Endothelial cell of coronary artery (primary cell): Measurements from ENCODE around the gene PDIA3. TPM values are rescaled to one million over a fixed set of nuclear protein-coding genes. Genes with fewer than 3 reads are reported as not detected.

ENCODE experiments used
- total RNA-seq: library from RNA; depleted of rRNA; stranded (reverse); fragments of >200 nt; gene quantifications from 2 replicates; pipeline ENCODE4 v1.2.3, GENCODE V29; 2014

The PDIA3 gene
- 119 and 192 TPM in 2 replicates for total RNA-seq

GRCh38 chr15:43746245-43746902, at the start of gene PDIA3:
TSS of gene PDIA3 (plus strand) at chr15:43746438. CDS start at chr15:43746540, 102 bp downstream.

DNA sequence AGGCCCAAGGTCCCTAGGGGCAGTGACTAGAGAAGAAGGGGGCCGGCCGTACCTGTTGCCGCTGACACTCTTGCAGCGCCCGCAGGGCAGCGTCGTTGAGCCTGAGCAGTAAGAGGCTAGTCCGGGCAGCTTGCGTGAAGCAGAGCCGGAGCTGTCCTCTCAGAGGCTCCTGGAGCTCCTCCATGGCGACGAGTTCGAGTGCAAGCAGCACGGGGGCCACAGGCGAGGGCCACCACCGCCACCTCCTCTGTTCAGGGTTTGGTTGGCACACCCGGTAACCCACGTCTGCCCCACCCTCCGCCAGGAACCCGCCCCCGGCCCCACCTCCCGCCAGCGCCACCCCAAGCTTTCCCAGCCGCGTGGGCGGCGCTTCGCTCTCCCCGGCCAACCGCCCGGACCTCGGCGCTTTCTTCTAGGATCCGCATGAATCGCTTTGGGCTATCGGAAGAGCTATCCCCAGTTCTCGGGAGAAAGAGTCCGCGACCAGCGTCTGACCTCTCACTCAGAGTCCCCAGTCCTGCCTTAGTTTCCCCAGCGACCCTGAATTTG, 30.6 kb downstream of the PDIA3 start, which contains the start of gene ELL3:
Gene ELL3 (minus strand): TSS at position 249 of the 549 bp plus-strand sequence. CDS start 65 bp downstream, at position 184.

DNA sequence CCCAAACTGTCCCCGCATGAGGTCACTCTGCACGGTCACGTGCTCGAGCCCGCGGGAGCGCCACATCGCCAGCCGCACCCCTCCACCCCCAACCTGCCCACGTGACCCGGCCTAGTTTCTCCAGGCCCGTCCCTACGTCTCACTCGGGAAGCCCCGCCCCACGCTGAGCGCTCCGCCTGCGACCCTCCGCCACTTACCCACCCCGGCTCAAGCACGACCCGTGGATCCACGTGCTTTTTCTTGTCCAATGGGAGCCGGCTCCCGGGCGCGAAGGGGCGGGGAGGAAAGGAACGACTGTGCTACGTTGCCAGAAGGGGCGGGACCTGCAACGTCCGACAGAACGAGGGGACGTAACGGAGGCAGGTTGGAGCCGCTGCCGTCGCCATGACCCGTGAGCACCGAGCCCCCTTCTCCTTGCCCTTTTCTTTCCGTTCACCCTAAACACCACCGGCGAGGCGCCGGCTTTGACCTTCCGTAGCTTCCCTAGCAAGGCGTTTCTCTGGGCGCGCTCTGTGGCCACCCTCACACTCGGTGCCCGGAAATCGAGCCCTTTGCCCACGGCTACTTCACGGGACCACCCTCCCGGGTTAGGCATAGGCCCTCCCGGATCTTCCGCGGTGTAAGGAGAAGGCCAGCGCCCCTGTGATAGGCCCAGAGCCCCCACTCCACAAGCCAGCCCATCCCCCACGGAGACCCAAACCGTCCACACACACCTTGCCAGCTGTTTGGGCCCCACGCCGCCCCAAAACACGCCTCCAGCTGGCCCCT, 45.9 kb downstream of the PDIA3 start, which contains the start of gene SERF2:
Gene SERF2 (plus strand): TSS at position 328 of the 768 bp plus-strand sequence. CDS start 57 bp downstream, at position 385.

DNA sequence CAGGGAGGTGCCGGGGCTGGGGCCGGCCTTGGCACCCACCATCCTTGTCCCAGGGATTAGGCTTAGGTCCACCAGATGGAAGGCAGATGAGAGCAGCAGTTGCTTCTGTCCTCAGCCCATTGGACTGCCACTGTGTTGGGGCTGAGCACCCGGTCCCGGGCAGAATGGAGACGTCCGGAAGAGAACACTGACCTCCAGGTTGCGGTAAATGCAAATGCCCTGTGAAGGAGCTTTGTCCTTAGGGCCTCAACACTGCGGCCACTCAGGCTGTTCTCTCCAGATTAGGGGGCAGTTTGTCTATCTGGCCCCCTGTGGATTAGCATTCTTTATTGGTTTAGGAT, 53.7 kb downstream of the PDIA3 start, which contains the start of gene SERINC4:
Gene SERINC4 (minus strand): TSS at position 276 of the 341 bp plus-strand sequence. CDS start 234 bp downstream, at position 42.

DNA sequence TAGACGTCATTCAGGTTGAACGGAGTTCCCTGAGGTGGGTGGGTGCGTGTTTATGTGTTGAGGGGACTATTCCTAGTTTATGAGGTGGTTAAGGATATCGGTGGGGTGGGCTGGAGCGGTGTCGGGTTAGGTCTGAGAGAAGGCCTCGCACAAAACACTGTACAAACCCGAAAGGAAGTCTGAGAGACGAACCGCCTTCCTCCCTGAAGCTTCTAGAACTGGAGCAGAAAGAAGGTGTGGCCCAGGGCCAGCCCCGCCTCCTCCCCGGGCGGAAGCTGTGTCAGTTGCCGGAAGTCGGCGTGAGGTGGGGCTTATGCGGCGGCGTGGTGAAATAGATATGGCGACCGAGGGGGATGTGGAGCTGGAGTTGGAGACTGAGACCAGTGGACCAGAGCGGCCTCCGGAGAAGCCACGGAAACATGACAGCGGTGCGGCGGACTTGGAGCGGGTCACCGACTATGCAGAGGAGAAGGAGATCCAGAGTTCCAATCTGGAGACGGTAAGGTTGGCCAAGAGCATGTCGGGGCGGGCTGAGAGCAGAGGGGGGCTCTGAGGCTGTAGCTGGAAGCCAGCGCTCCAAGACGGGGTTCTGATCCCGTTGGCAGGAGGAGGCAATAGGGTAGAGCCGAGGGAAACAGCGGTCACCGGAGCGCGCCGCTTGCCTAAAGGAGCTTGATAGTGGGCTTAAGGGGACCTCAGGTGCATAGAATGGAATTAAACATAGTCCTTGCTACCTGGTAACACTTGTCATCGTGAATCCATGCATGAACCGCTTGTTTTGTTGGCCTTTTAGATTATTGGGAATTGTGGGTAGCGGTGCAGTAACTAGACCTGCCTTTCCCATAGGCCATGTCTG, 54.3 kb downstream of the PDIA3 start, which contains the start of gene HYPK:
Gene HYPK (plus strand): TSS at position 314 of the 856 bp plus-strand sequence. CDS start 24 bp downstream, at position 338.

Other genes starting within 250 kb of the PDIA3 start
- gene MAP1A, start 228.8 kb upstream of the PDIA3 start, total RNA-seq: 0.63 and 0.94 TPM in 2 replicates
- 16.5 and 18.4 TPM in 2 replicates for gene PPIP5K1, start 156.2 kb upstream of the PDIA3 start, total RNA-seq
- gene CKMT1B, start 152.4 kb upstream of the PDIA3 start, total RNA-seq: not detected in 2 replicates
- not detected in 2 replicates for gene STRC, start 127.6 kb upstream of the PDIA3 start, total RNA-seq
- 1.1 and 1.6 TPM in 2 replicates for gene CATSPER2, start 97.6 kb upstream of the PDIA3 start, total RNA-seq
- gene CKMT1A, start 52.6 kb upstream of the PDIA3 start, total RNA-seq: not detected in 2 replicates
- gene ELL3, start 30.5 kb downstream of the PDIA3 start, total RNA-seq: 1.8 and 1.9 TPM in 2 replicates
- 273 and 292 TPM in 2 replicates for gene SERF2, start 45.9 kb downstream of the PDIA3 start, total RNA-seq
- gene SERINC4, start 53.8 kb downstream of the PDIA3 start, total RNA-seq: not detected in 2 replicates
- gene HYPK, start 54.2 kb downstream of the PDIA3 start, total RNA-seq: 7.7 and 9.4 TPM in 2 replicates
- 25.7 and 29.6 TPM in 2 replicates for gene MFAP1, start 78.3 kb downstream of the PDIA3 start, total RNA-seq
- 6.6 and 11.2 TPM in 2 replicates for gene WDR76, start 80.6 kb downstream of the PDIA3 start, total RNA-seq